Esophagus muscularis mucosa (tissue), 3 donors: ENCODE data around the gene SLC7A4.

ENCODE experiments used
- CTCF ChIP-seq, 3 experiments: fragments of 200-600 bp in 2 of 3; fragments of 450-650 bp in 1 of 3; sonication (generic) in 2 of 3; IDR thresholded peaks; one replicate each; pipeline ENCODE4 v1.5.1; 2017 to 2019; ENCODE audit warnings: antibody characterized with exemption in 3 of 3, mild to moderate bottlenecking in 2 of 3, moderate library complexity in 1 of 3
- POLR2A ChIP-seq: fragments of 450-650 bp; IDR thresholded peaks from one replicate; pipeline ENCODE4 v1.6.1; 2017; ENCODE audit warnings: antibody characterized with exemption, moderate library complexity, mild to moderate bottlenecking, low read depth
- POLR2AphosphoS5 ChIP-seq, 2 donors: sonication (generic); formaldehyde crosslinking; IDR thresholded peaks; one replicate each; pipeline ENCODE4 v1.6.1; 2017; ENCODE audit warnings: antibody characterized with exemption in 2 of 2

GRCh38 chr22:21022507-21022906 is 9.9 kb downstream of the SLC7A4 start:
- TF ChIP-seq CTCF (IDR thresholded peaks at IDR 0.05): no peak
- TF ChIP-seq POLR2A: no peak
- TF ChIP-seq POLR2AphosphoS5 (IDR thresholded peaks at IDR 0.05): no peak
